Stimulated activated naive B cell treated with anti-CD40 and anti-IgM and Interleukin-4, amounts not matched to agents 10 μg/mL and 1 μg/mL and 100 μg/mL, for 72 hours (primary cell): ENCODE measurements around the gene ZXDC.

Experiments
- ATAC-seq, 2 donors: fragments of 150-1000 bp; cut with Tn5 transposase; replicated peaks; 2 replicates each; pipeline ENCODE4 v1.10.0; 2021; ENCODE audit warnings: moderate library complexity in 1 of 2
- DNase-seq: peaks from one replicate; pipeline ENCODE4 v3.0.0; 2021
- H3K27ac Mint-ChIP-seq: one replicate; pipeline ENCODE4 v1.8.0; 2022; ENCODE audit warnings: mild to moderate bottlenecking, mixed read lengths
- H3K27me3 Mint-ChIP-seq, 2 donors: one replicate each; pipeline ENCODE4 v1.8.0; 2022; ENCODE audit warnings: mixed read lengths in 2 of 2
- H3K36me3 Mint-ChIP-seq, 2 donors: one replicate each; pipeline ENCODE4 v1.8.0; 2022; ENCODE audit warnings: mixed read lengths in 2 of 2, mild to moderate bottlenecking in 1 of 2
- H3K4me1 Mint-ChIP-seq, 2 donors: one replicate each; pipeline ENCODE4 v1.8.0; 2022; ENCODE audit warnings: mixed read lengths in 2 of 2, mild to moderate bottlenecking in 1 of 2
- H3K4me3 Mint-ChIP-seq, 2 donors: one replicate each; pipeline ENCODE4 v1.8.0; 2022; ENCODE audit warnings: mild to moderate bottlenecking in 2 of 2, mixed read lengths in 2 of 2, moderate library complexity in 1 of 2
- H3K9me3 Mint-ChIP-seq, 2 donors: one replicate each; pipeline ENCODE4 v1.8.0; 2022; ENCODE audit warnings: mixed read lengths in 2 of 2, mild to moderate bottlenecking in 1 of 2

ZXDC gene, protein sequence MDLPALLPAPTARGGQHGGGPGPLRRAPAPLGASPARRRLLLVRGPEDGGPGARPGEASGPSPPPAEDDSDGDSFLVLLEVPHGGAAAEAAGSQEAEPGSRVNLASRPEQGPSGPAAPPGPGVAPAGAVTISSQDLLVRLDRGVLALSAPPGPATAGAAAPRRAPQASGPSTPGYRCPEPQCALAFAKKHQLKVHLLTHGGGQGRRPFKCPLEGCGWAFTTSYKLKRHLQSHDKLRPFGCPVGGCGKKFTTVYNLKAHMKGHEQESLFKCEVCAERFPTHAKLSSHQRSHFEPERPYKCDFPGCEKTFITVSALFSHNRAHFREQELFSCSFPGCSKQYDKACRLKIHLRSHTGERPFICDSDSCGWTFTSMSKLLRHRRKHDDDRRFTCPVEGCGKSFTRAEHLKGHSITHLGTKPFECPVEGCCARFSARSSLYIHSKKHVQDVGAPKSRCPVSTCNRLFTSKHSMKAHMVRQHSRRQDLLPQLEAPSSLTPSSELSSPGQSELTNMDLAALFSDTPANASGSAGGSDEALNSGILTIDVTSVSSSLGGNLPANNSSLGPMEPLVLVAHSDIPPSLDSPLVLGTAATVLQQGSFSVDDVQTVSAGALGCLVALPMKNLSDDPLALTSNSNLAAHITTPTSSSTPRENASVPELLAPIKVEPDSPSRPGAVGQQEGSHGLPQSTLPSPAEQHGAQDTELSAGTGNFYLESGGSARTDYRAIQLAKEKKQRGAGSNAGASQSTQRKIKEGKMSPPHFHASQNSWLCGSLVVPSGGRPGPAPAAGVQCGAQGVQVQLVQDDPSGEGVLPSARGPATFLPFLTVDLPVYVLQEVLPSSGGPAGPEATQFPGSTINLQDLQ

GRCh38 chr3:126475413-126476114, at the start of gene ZXDC:
ZXDC (minus strand) TSS chr3:126475891; CDS start chr3:126475865, 26 bp downstream.
- Mint-ChIP-seq H3K36me3 (peaks cover 17 to 19% of the 10 kb centered on the region in 2 donors), H3K4me3 (peak within 1 kb of the TSS; percentile 88 to 89), H3K4me1 (peaks cover 25 to 38% of the 10 kb centered on the region in 2 donors), H3K27ac (peak within 1 kb of the TSS; percentile 92), H3K9me3 (no peaks in the 10 kb centered on the region), H3K27me3 (no peaks in the 10 kb centered on the region)
- peak; percentile 92 for DNase-seq
- ATAC-seq: peak; percentile 85 to 86

DNA sequence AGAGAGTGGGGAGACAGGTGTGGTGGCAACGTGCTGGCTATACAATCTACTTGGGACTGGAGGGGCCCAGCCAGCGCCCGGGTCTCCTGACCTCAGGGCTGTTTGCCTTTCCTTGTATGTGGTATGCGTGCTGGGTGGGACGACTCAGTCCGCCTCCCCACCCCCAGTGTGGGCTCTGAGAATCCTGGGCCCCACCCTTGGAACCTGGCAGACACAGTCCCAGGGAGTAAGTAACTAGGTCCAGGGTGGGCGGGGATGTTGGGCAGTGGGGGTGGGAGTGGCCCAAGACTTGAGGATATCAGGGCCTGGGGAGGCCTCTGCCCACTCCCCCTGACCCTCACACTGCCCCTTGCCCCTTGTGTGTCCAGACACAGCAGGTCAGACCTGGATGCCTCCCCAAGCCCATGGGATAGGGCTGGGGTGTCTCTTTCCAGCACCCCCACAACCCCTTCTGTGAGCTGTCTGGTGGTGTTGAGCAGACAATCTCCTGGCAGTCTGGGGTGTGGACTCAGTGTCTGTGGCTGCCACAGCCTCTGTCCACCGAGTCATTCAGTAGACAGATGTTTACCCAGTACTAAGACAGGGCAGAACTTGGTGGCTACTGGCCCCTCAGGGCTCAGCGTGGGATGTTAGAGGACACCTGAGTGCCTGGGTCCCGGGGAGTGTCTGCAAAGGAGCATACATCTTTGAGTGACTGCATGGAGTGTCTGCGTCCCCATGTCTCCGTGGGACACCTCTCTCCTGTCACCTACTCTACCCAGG, 49.6 kb upstream of the ZXDC start:
- H3K4me3 Mint-ChIP-seq: no peak overlapping the region
- ATAC-seq: no peak
- H3K27ac Mint-ChIP-seq: no peak overlapping the region
- no peaks in the 10 kb centered on the region for H3K36me3 Mint-ChIP-seq
- peaks cover 3 to 7% of the 10 kb centered on the region in 2 donors for H3K4me1 Mint-ChIP-seq
- H3K9me3 Mint-ChIP-seq: no peaks in the 10 kb centered on the region
- peaks cover 32 to 36% of the 10 kb centered on the region in 2 donors for H3K27me3 Mint-ChIP-seq
- DNase-seq: no peak

- H3K4me1 Mint-ChIP-seq: peaks cover under 1 to 7% of the 10 kb centered on the region in 2 donors
Observed at GRCh38 chr3:126524429-126524988, 48.8 kb upstream of the ZXDC start.

GRCh38 chr3:126523745-126524428, 48.2 kb upstream of the ZXDC start, which contains the start of gene CHST13:
CHST13 (plus strand) TSS chr3:126524155; CDS start chr3:126524333, 178 bp downstream.
- no peaks in the 10 kb centered on the region for H3K36me3 Mint-ChIP-seq
- DNase-seq (no peak), ATAC-seq (peak; percentile 39 to 53)
- H3K4me1 Mint-ChIP-seq: peaks cover 0 to 7% of the 10 kb centered on the region in 2 donors
- peak within 1 kb of the TSS; percentile 49 to 71 for H3K4me3 Mint-ChIP-seq
- H3K27me3 Mint-ChIP-seq: peaks cover 32 to 40% of the 10 kb centered on the region in 2 donors
- H3K9me3 Mint-ChIP-seq: no peaks in the 10 kb centered on the region
- no peak within 1 kb of the TSS for H3K27ac Mint-ChIP-seq

More at GRCh38 chr3:126524429-126524988, 48.8 kb upstream of the ZXDC start:
- Mint-ChIP-seq H3K4me3 (peak overlapping the region; percentile 49 to 71), H3K27ac (no peak overlapping the region), H3K27me3 (peaks cover 32 to 36% of the 10 kb centered on the region in 2 donors), H3K9me3 (no peaks in the 10 kb centered on the region), H3K36me3 (no peaks in the 10 kb centered on the region)
- peak; percentile 14 to 19 for ATAC-seq
- no peak for DNase-seq

DNA sequence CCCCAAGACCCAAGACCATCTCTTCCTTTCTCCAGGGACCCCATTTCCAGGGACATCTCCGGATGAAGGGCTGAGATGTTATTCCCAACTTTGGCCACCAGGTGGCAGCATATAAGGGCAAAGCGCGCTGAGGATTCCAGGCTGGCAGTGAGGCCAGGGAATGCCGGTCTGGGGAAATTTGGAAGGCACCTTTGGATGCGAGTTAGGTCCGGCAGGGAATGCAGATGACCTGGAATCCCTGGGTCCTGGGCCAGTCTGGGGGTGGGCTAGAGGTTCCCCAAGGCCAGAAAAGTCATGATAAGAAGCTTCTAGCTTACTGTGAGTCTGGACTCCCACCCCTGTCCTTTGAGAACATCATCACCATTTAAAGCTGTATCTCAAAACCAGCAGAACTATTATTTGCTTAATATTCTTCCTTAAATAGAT, 46.7 kb upstream of the ZXDC start:
- DNase-seq: no peak
- ATAC-seq: no peak
- H3K4me1 Mint-ChIP-seq: peaks cover 0 to 7% of the 10 kb centered on the region in 2 donors
- no peak overlapping the region for H3K4me3 Mint-ChIP-seq
- no peak overlapping the region for H3K27ac Mint-ChIP-seq
- no peaks in the 10 kb centered on the region for H3K36me3 Mint-ChIP-seq
- no peaks in the 10 kb centered on the region for H3K9me3 Mint-ChIP-seq
- peaks cover 32 to 42% of the 10 kb centered on the region in 2 donors for H3K27me3 Mint-ChIP-seq

GRCh38 chr3:126521122-126521891, 45.6 kb upstream of the ZXDC start:
- Mint-ChIP-seq H3K4me3 (no peak overlapping the region), H3K27me3 (peaks cover 32 to 37% of the 10 kb centered on the region in 2 donors), H3K4me1 (peaks cover 0 to 7% of the 10 kb centered on the region in 2 donors), H3K36me3 (no peaks in the 10 kb centered on the region), H3K27ac (no peak overlapping the region), H3K9me3 (no peaks in the 10 kb centered on the region)
- no peak for DNase-seq
- ATAC-seq: no peak

- no peak for ATAC-seq
- Mint-ChIP-seq H3K4me1 (peaks cover 0 to 5% of the 10 kb centered on the region in 2 donors), H3K27ac (no peak overlapping the region), H3K36me3 (no peaks in the 10 kb centered on the region), H3K4me3 (no peak overlapping the region), H3K27me3 (peaks cover 21 to 32% of the 10 kb centered on the region in 2 donors), H3K9me3 (no peaks in the 10 kb centered on the region)
- DNase-seq: no peak
Observed at GRCh38 chr3:126519506-126520455, 44.1 kb upstream of the ZXDC start.

DNA sequence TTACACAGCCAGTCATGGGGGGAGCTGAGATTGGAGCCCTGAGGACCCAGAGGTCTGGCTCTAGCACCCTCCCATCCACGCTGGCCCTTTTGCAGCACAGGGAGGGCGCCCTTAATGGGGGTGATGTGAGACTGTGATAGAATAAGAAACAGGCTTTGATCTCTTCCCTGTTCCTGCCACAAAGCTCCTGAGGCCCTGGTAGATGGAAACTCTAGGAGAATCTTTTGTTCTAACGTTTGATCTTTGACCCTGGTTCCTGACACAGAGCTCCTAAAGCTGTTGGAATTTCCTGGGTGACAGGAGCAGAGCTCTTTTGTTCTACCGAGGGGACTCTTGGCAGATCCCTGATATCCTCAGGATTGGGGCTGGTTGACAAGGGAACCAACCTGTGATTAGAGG, 43.1 kb upstream of the ZXDC start:
- no peak for DNase-seq
- Mint-ChIP-seq H3K4me1 (no peaks in the 10 kb centered on the region), H3K9me3 (no peaks in the 10 kb centered on the region), H3K27me3 (peaks cover 19 to 26% of the 10 kb centered on the region in 2 donors), H3K27ac (no peak overlapping the region), H3K4me3 (no peak overlapping the region), H3K36me3 (no peaks in the 10 kb centered on the region)
- no peak for ATAC-seq

DNA sequence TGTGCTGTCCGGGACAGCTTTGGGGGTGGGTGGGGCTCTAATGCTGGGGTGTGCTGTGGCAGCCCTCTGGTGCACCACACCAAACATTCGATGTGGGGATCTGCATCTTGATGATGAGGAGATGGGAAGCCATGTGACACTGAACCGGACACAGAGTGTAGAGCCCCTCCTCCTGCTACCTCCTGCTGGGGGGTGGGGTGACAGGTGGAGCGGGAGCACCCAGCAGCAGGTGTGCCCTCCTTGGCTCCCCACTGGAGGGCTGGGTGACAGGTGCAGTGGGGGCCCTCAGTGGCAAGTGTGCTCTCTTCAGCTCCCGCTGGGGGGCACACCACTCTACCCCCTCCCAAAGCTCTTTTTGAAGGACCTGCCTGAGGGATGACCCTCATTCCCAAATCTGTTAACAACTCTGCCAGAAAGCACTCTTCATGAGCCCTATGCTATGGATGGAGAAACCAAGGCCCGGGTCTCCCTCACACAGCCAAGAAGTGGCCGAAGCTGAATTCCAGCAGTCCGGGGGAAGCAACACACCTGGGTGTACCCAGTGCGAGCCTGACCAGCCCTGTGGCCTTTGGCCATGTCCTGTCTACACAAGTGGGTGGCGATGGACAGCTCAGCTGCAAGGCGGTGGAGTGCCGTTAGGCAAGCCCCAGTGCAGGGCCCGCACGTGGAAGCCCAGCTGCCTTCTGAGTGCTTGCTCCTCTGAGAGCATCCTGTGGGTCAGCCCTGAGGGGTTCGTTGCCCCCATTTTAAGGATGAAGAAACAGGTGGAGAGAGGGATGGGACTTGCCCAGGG, 42.5 kb upstream of the ZXDC start:
- ATAC-seq (no peak), DNase-seq (no peak)
- Mint-ChIP-seq H3K4me3 (no peak overlapping the region), H3K27me3 (peaks cover 13 to 21% of the 10 kb centered on the region in 2 donors), H3K36me3 (no peaks in the 10 kb centered on the region), H3K9me3 (no peaks in the 10 kb centered on the region), H3K4me1 (no peaks in the 10 kb centered on the region), H3K27ac (no peak overlapping the region)

DNA sequence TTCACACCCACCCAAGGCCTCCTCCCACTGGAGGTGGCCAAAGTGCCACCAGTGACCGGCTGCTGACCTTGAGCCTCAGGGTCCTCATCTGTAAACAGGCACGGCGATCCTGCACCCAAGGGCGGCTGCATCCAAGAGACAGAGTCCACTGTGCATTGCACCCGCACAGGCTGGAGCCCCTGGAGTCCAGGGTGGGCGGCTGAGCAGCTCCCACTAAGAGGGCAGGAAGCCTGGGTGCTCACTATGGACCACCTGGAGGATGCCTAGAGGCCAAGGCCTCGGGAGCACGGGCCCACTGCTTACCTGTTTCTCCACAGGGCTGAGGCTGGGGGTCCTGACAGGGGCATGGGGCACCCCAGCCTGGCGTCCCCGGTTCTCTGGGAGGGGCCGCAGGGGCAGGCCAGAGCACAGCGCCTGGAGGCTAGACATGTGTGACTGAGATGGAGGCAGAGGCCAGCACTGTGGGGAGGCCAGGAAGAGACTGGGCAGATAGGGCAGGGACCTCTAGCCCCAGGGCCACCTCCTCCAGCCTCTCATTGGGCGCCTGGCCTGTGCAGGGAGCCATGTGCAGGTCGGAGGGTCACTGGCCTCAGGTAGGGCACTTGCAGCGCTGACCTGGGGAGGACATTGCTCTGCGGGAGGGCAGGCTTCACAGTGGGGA, 41.7 kb upstream of the ZXDC start, which contains the start of gene UROC1:
Gene UROC1 (minus strand): TSS at position 483 of the 661 bp plus-strand sequence. CDS start 54 bp downstream, at position 429.
- Mint-ChIP-seq H3K4me3 (no peak within 1 kb of the TSS), H3K27ac (no peak within 1 kb of the TSS), H3K9me3 (no peaks in the 10 kb centered on the region), H3K27me3 (peaks cover 6 to 13% of the 10 kb centered on the region in 2 donors), H3K4me1 (no peaks in the 10 kb centered on the region), H3K36me3 (no peaks in the 10 kb centered on the region)
- ATAC-seq (no peak), DNase-seq (no peak)
